Fibroblast of skin of right biceps (primary cell): Measurements from ENCODE around the gene PDGFA.

ENCODE experiments used
- DNase-seq: peaks from one replicate; pipeline ENCODE4 v3.0.0-alpha.2; 2013

PDGFA gene

DNA sequence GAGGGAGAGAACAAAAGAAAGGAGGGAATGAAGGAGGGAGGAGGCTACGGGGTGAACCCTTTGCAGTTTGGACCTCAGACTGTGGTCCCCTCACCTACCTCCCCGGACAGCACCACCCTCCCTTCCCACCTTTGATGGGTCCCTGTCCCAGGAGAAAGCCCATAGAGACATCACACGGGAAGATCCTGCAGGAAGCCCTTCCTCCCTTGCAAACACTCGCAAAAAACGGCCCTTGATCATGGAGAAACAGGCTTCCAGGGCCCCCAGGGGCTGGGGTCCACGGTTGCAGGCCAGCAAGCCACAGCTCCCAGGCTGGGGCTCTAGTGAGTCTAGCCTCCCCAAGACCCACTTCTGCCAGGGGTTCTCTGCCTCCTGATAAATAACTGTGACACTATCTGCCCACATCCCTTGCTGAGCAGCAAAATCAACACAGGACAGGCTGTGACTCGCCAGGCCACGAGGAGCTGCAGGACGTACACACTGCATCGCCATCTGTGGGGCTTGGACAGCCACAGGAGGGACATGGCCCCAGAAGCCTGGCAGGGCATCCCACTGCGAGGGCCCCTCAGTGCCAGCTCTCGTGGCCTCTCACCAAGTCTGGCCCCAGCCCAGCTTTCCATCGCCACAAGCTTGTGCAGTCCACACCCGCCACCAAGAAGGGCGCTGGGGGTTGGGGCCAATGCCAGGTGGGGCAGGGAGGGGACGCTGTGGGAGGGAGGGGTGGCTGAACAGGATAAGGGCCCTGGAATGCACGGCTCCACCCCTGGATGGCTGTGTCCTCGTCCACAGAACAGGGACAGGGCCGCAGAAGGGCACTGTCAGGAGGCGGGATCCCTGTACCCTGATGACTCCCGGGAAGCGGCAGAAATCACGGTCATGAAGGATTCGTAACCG, 34.2 kb downstream of the PDGFA start:
- DNase-seq: no peak

DNA sequence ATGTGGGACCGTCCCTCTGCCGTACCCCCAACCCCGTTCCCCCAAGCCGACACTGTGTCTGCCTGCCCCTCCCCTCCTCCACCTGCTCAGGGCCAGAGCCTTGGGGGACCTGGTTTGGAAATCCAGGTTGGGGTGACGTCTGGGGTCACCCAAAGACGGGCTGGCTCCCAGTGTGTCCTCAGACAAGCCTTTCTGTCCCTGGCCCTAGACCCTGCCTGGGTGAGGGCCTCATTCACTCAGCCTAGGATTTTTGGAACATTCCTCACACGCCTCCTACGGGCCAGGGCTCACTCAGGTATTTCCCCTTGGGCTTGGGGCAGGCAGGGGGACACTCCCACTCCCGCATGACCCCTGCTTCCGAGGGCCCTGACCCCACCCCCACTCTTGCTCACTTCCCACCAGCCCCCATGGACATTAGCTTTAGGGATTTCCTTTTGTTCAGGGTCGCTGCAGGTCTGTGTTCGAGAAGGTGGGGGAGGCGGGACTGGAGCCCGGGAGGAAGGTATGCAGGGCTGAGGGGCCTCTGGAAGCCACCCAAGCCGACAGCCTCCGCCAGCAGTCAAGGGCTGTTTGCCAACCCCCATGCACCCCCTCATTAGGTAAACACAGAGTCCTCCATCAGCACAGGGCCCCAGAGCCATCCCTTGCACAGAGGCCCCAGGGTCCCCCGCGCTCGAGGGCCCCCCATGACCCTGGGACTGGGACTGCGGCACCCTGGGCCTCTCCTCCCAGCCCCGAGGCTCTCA, 35.1 kb downstream of the PDGFA start:
- no peak for DNase-seq

GRCh38 chr7:483656-484355, 35.8 kb downstream of the PDGFA start:
- DNase-seq: no peak

DNA sequence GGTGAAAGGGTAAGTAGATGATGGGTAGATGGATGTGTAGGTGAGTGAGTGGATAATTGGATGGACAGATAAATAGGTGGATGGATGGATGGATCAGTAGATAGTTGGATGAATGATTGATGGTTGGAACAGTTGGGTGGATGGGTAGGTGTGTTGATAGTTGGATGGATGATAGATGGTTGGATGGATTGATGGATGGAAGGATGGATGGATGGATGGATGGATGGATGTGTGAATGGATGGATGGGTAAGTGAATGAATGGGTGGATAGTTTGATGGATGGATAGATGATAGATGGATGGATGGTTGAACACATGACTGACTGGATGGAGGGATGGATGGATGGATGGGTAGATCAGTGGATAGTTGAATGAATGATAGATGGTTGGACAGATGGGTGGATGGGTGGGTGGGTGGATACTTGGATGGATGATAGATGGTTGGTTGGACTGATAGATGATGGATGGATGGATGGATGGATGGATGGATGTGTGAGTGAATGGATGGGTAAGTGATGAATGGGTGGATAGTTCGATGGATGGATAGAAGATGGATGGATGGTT, 37.0 kb downstream of the PDGFA start:
- no peak for DNase-seq

- DNase-seq: no peak
These were observed 38.3 kb downstream of the PDGFA start for GRCh38 chr7:481219-481930.

- no peak for DNase-seq
These were observed 39.0 kb downstream of the PDGFA start for GRCh38 chr7:480531-481218.

- no peak for DNase-seq
These were observed 39.6 kb downstream of the PDGFA start for GRCh38 chr7:479948-480499.

- DNase-seq: no peak
These were observed 40.3 kb downstream of the PDGFA start for GRCh38 chr7:479115-479947.

DNA sequence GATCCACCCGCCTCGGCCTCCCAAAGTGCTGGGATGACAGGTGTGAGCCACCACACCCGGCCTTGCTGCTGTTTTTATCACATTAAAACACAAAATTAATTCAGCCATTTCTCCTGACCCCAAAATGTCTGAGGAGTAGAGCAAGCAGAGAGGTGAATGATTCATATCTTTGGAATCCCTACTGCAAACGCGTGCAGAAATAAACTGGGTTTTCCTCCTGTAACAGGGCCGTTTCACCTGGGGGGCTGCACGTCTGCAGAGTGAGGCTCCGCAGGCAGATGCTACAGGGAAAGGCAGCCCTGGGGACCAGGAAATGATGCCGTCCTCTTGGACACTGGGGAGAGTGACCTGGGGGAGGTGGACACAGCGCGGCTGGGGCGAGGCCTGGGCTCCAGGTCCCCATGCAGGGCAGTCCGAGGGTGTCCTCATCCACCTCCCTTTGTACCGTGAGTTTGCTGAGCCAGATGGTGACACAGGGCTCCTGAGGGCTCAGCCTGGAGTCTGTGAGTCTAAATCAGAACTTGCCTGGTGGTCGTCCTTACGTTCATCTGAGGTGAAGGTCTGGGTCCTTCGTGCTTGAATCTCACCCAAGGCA, 41.9 kb downstream of the PDGFA start:
- peak; percentile 20 for DNase-seq

DNA sequence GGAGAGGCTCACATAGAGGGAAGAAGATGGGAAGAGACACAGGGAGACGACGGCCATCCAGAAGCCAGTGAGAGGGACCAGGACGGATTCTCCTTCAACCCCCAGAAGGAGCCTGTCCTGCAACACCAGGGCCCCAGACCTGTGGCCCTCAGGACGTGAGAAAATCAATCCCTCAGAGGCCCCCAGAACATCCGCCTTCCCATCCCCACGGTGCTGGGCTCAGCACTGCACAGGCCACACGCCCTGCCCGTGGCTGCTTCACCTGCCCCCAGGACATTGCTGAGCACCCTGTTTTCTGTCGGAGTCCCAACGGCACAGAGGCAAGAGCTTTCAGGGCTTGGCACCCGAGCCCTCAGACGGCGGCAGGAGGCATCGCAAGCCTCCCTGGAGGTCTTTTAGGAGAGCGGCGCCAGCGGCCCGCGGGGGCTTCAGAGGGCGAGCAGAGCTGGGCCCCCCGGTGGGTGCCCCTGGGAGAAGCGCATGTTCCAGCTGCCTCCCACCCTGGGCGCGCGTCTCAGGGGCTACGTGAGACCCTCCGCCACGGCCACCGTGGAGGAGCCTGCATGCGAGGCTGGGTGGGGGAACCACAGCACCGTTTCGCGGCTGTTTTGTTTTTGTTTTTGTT, 42.8 kb downstream of the PDGFA start:
- DNase-seq: no peak

GRCh38 chr7:475951-476441, 43.6 kb downstream of the PDGFA start:
- DNase-seq: no peak

GRCh38 chr7:475425-475728, 44.3 kb downstream of the PDGFA start:
- DNase-seq: no peak

- no peak for DNase-seq
These were observed 44.8 kb downstream of the PDGFA start for GRCh38 chr7:474605-475424.

DNA sequence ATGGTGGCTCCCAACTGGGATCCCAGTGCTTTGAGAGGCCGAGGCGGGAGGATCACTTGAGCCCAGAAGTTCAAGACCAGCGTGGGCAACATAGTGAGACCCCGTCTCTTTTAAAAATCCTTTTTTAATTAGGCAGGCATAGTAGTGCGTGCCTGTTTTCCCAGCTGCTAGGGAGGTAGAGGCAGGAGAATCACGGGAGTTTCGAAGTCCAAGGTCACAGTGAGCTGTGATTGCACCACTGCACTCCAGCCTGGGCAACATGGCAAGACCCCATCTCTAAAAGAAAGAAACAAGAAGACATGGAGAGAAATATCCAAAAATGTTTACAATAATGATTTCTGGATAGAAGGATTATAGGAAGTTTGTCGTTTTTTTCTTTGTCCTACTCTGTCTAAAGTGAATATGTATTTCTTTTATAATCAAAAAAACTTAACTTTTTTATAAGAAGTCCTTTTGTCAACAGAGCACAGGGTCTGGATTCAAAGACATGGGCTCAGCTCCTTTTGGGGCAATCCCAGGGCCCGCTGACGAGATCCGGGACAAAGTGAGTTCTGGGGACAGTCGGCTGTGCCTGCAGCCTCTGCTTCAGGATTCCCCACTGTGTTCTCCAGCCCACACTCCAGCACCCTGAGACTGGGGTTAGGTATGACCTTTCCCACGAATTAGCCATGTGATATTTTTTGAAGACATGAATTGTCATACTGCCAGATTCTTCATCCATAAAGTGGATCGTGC, 45.6 kb downstream of the PDGFA start:
- DNase-seq: no peak

DNA sequence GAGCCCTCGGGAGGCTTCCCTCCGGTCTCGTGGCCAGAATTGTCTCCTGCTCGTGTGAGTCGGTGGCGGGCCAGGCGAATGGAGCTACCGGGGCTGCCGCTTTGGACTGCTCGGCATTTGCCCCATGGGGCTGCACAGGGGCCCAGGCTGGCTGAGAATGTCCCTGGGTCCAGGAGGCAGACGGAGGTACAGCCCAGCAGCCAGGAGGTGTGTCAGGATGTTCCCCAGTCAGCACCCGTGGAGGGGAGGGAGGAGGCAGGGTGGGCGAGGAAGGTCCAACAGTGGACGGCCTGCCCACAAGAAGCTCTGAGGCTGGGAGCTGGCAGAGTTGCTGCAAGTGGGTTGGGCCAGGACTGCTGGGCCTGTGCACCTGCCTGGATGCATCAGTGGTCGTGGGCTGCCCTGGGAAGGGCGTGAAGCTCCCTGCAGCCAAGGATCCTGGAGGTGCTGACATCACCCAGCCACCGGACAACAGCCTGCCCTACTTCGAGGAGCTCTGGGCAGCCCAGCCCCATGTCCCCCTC, 46.4 kb downstream of the PDGFA start:
- no peak for DNase-seq

DNA sequence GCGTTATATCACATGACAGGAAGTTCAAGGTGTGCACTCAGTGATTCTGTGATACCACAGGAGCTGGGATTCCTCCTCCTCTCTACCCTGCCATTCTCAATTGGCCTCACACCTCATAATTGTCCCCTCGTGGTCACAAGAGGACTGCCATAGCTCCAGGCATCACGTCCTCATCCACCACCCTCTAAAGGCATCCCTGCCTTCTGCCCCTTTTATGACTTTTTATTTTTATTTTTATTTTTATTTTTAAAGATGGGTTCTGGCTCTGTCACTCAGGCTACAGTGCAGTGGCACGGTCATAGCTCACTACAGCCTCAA, 47.0 kb downstream of the PDGFA start:
- no peak for DNase-seq

GRCh38 chr7:471866-472639, 47.6 kb downstream of the PDGFA start:
- peak; percentile 88 for DNase-seq
